ENCODE results near the gene SHISA3. TPM values are rescaled to one million over a fixed set of nuclear protein-coding genes. Genes with fewer than 3 reads are reported as not detected.

The SHISA3 gene
- total and polyA plus RNA-seq, 2 donors (not counting 1 experiment from before 2014, with no cell fraction given) = 0.23 to 0.33 TPM

DNA sequence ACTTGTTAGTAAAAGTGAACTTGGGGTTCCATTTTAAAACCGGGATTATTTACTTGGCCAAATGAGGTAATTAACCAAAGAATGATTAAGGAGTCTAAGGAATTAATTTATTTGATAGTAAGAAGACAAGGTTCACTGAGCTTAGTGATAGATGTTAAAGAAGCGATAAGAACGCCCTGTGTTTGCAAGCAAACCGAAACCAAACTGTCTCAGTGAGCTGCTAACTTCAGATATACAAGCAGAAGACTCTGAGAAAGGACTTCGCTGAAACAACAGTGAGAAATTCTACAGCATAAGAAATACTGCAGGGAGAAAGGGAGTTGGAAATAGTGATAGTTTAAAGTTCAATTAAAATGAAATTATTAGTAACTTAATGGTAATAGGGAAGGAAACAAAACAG lies 37.6 kb upstream of the SHISA3 start:
- H4K20me1 ChIP-seq (ENCODE audit: control insufficient read depth, extremely low read depth, insufficient read depth, low read length) = no peaks in the 10 kb centered on the region
- H3K4me3 ChIP-seq (replicated peaks in 1 of 4; ENCODE audit: control extremely low read depth in 1 of 4, insufficient read depth in 1 of 4, low read depth in 3 of 4, low read length in 4 of 4) = peak overlapping the region; percentile 12 to 64 (median 42)
- peak overlapping the region; percentile 52 for H2AFZ ChIP-seq (ENCODE audit: low read length)
- no peaks in the 10 kb centered on the region for H3K36me3 ChIP-seq (ENCODE audit: control insufficient read depth, insufficient read depth, low read length)
- peak overlapping the region; percentile 66 for H3K4me2 ChIP-seq (ENCODE audit: extremely low read depth, insufficient read depth, low read length)
- no peaks in the 10 kb centered on the region for H3K27me3 ChIP-seq (ENCODE audit: control insufficient read depth, insufficient read depth, low read length)
- no peaks in the 10 kb centered on the region for H3K9me3 ChIP-seq (ENCODE audit: control insufficient read depth, insufficient read depth, low read depth, low read length)
- no peaks in the 10 kb centered on the region for H3K79me2 ChIP-seq (ENCODE audit: control insufficient read depth, insufficient read depth, low read length)
- peak in 1 of 2 donors; percentile 59 for DNase-seq (ENCODE audit: low read depth in 2 of 2)
- no peak overlapping the region for H3K27ac ChIP-seq (ENCODE audit: insufficient read depth, low read length)
- no peak for TF ChIP-seq EZH2 (IDR thresholded peaks at IDR 0.05; ENCODE audit: low read length, missing control alignments)
- TF ChIP-seq, protein P1, sequence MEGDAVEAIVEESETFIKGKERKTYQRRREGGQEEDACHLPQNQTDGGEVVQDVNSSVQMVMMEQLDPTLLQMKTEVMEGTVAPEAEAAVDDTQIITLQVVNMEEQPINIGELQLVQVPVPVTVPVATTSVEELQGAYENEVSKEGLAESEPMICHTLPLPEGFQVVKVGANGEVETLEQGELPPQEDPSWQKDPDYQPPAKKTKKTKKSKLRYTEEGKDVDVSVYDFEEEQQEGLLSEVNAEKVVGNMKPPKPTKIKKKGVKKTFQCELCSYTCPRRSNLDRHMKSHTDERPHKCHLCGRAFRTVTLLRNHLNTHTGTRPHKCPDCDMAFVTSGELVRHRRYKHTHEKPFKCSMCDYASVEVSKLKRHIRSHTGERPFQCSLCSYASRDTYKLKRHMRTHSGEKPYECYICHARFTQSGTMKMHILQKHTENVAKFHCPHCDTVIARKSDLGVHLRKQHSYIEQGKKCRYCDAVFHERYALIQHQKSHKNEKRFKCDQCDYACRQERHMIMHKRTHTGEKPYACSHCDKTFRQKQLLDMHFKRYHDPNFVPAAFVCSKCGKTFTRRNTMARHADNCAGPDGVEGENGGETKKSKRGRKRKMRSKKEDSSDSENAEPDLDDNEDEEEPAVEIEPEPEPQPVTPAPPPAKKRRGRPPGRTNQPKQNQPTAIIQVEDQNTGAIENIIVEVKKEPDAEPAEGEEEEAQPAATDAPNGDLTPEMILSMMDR (conservative IDR thresholded peaks at IDR 0.05 in 1 of 2, IDR thresholded peaks at IDR 0.05 in 1 of 2; ENCODE audit: low read depth in 1 of 2, low read length in 2 of 2) = no peak
- no peaks in the 10 kb centered on the region for H3K4me1 ChIP-seq (ENCODE audit: control insufficient read depth, extremely low read depth, insufficient read depth, low read length)
- no peak overlapping the region for H3K9ac ChIP-seq (ENCODE audit: insufficient read depth, low read length)

DNA sequence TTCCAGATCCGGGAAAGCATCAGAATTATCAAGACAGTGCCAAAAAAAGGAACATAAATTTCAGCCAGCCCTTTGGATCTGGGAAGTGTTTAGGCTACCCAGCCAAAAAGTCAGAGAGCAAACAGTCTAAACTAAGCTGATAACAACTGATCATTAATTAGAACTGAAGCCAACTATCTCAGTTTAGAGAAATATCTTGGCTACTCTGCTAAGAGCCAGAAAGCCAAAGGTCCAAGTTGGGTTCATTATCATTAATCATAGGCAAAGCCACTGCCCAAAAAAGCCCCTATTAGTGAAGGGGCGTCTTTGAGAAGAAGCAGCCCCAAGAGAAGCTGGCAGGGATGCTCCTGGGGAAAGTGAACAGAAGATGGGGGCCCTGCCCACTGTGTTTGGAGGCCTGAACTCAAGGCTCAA lies 37.0 kb upstream of the SHISA3 start:
- H3K27me3 ChIP-seq (ENCODE audit: control insufficient read depth, insufficient read depth, low read length) = no peaks in the 10 kb centered on the region
- H3K79me2 ChIP-seq (ENCODE audit: control insufficient read depth, insufficient read depth, low read length) = no peaks in the 10 kb centered on the region
- no peaks in the 10 kb centered on the region for H3K36me3 ChIP-seq (ENCODE audit: control insufficient read depth, insufficient read depth, low read length)
- H4K20me1 ChIP-seq (ENCODE audit: control insufficient read depth, extremely low read depth, insufficient read depth, low read length) = no peaks in the 10 kb centered on the region
- H3K4me3 ChIP-seq (replicated peaks in 1 of 4; ENCODE audit: control extremely low read depth in 1 of 4, insufficient read depth in 1 of 4, low read depth in 3 of 4, low read length in 4 of 4) = peak overlapping the region in 2 of 4 experiments; percentile 47 to 64
- DNase-seq (ENCODE audit: low read depth in 2 of 2) = peak in 1 of 2 donors; percentile 36
- no peak for TF ChIP-seq EZH2 (IDR thresholded peaks at IDR 0.05; ENCODE audit: low read length, missing control alignments)
- TF ChIP-seq, protein P1 (conservative IDR thresholded peaks at IDR 0.05 in 1 of 2, IDR thresholded peaks at IDR 0.05 in 1 of 2; ENCODE audit: low read depth in 1 of 2, low read length in 2 of 2) = no peak
- H3K9ac ChIP-seq (ENCODE audit: insufficient read depth, low read length) = no peak overlapping the region
- no peaks in the 10 kb centered on the region for H3K9me3 ChIP-seq (ENCODE audit: control insufficient read depth, insufficient read depth, low read depth, low read length)
- no peak overlapping the region for H3K27ac ChIP-seq (ENCODE audit: insufficient read depth, low read length)
- peak overlapping the region; percentile 66 for H3K4me2 ChIP-seq (ENCODE audit: extremely low read depth, insufficient read depth, low read length)
- H2AFZ ChIP-seq (ENCODE audit: low read length) = no peak overlapping the region
- H3K4me1 ChIP-seq (ENCODE audit: control insufficient read depth, extremely low read depth, insufficient read depth, low read length) = no peaks in the 10 kb centered on the region

DNA sequence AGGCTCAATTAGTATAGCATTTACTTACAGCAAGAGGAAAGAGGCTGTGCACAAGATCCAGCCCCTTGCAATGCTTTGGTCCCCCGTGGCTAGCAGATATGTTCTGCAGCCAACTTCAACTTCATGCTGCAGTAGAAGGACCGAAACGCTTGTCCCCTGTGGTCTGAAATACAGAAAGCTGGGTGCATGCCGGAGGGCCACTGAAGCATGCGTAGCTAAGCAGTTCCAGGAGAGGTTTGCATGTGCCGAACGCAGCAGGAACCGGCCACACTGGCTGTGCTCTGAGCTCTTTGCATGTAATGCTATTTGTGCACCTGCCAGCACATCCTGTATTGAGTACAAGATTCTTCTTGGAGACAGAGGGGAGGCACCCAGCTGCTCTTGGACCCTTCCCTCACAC lies 35.8 kb upstream of the SHISA3 start:
- no peak for DNase-seq (ENCODE audit: low read depth in 2 of 2)
- Histone ChIP-seq H3K4me1 (ENCODE audit: control insufficient read depth, extremely low read depth, insufficient read depth, low read length) (no peaks in the 10 kb centered on the region), H3K4me2 (ENCODE audit: extremely low read depth, insufficient read depth, low read length) (no peak overlapping the region), H4K20me1 (ENCODE audit: control insufficient read depth, extremely low read depth, insufficient read depth, low read length) (no peaks in the 10 kb centered on the region), H3K9ac (ENCODE audit: insufficient read depth, low read length) (no peak overlapping the region), H3K36me3 (ENCODE audit: control insufficient read depth, insufficient read depth, low read length) (no peaks in the 10 kb centered on the region), H3K27me3 (ENCODE audit: control insufficient read depth, insufficient read depth, low read length) (no peaks in the 10 kb centered on the region), H2AFZ (ENCODE audit: low read length) (no peak overlapping the region), H3K9me3 (ENCODE audit: control insufficient read depth, insufficient read depth, low read depth, low read length) (no peaks in the 10 kb centered on the region), H3K79me2 (ENCODE audit: control insufficient read depth, insufficient read depth, low read length) (no peaks in the 10 kb centered on the region), H3K27ac (ENCODE audit: insufficient read depth, low read length) (no peak overlapping the region), H3K4me3 (replicated peaks in 1 of 4; ENCODE audit: control extremely low read depth in 1 of 4, insufficient read depth in 1 of 4, low read depth in 3 of 4, low read length in 4 of 4) (no peak overlapping the region)
- TF ChIP-seq, protein P1 (conservative IDR thresholded peaks at IDR 0.05 in 1 of 2, IDR thresholded peaks at IDR 0.05 in 1 of 2; ENCODE audit: low read depth in 1 of 2, low read length in 2 of 2) = no peak
- TF ChIP-seq EZH2 (IDR thresholded peaks at IDR 0.05; ENCODE audit: low read length, missing control alignments) = no peak
